ENCODE data around the gene BIN2.
A peak's percentile ranks its signal among the peaks of the same experiment; 100 is the strongest.

BIN2 gene

GRCh38 chr12:51254536-51254935 lies 69.4 kb downstream of the BIN2 start:
- DNase-seq (ENCODE audit: low spot score): no peak

- DNase-seq (ENCODE audit: low spot score): no peak
Measured at GRCh38 chr12:51253276-51253675, 70.7 kb downstream of the BIN2 start.

GRCh38 chr12:51247523-51248206 lies 76.3 kb downstream of the BIN2 start:
- no peak for DNase-seq (ENCODE audit: low spot score)

- DNase-seq (ENCODE audit: low spot score): peak; percentile 60
Measured at GRCh38 chr12:51246254-51246853, 77.6 kb downstream of the BIN2 start.

- DNase-seq (ENCODE audit: low spot score): no peak
Measured at GRCh38 chr12:51245476-51246253, 78.3 kb downstream of the BIN2 start.

GRCh38 chr12:51244269-51244668 lies 79.7 kb downstream of the BIN2 start:
- DNase-seq (ENCODE audit: low spot score): no peak

GRCh38 chr12:51242876-51243275 lies 81.1 kb downstream of the BIN2 start:
- DNase-seq (ENCODE audit: low spot score): peak; percentile 46

- DNase-seq (ENCODE audit: low spot score): no peak
Measured at GRCh38 chr12:51242120-51242519, 81.9 kb downstream of the BIN2 start.

GRCh38 chr12:51240971-51241370 lies 83.0 kb downstream of the BIN2 start:
- DNase-seq (ENCODE audit: low spot score): no peak

GRCh38 chr12:51238510-51239334 lies 85.3 kb downstream of the BIN2 start, which contains the start of gene DAZAP2:
Gene DAZAP2 (plus strand): TSS chr12:51238826. CDS start chr12:51238908, 82 bp downstream.
- DNase-seq (ENCODE audit: low spot score): peak; percentile 95

- DNase-seq (ENCODE audit: low spot score): no peak
Measured at GRCh38 chr12:51238037-51238509, 85.9 kb downstream of the BIN2 start.

- no peak for DNase-seq (ENCODE audit: low spot score)
Measured at GRCh38 chr12:51234530-51234929, 89.4 kb downstream of the BIN2 start.

GRCh38 chr12:51232642-51233041 lies 91.3 kb downstream of the BIN2 start:
- DNase-seq (ENCODE audit: low spot score): no peak
